Measurements from ENCODE around the gene C1orf141.
A peak's percentile ranks its signal among the peaks of the same experiment; 100 is the strongest.
"Not testable (repeated sequence)": the region's sequence is repeated elsewhere in the genome, so short reads cannot be mapped to it uniquely, and the experiment has no call there.

The C1orf141 gene

GRCh38 chr1:67089685-67090208 is 45.0 kb downstream of the C1orf141 start:
- DNase-seq (ENCODE audit: low read depth in 2 of 2, low spot score in 1 of 2): no peak

- DNase-seq (ENCODE audit: low read depth in 2 of 2, low spot score in 1 of 2): no peak
These were observed 46.3 kb downstream of the C1orf141 start for GRCh38 chr1:67088440-67088839.

GRCh38 chr1:67085326-67085725 is 49.4 kb downstream of the C1orf141 start:
- DNase-seq (ENCODE audit: low read depth in 2 of 2, low spot score in 1 of 2): no peak

GRCh38 chr1:67084765-67085318 is 49.9 kb downstream of the C1orf141 start:
- no peak for DNase-seq (ENCODE audit: low read depth in 2 of 2, low spot score in 1 of 2)

GRCh38 chr1:67078291-67078690 is 56.5 kb downstream of the C1orf141 start:
- DNase-seq (ENCODE audit: low read depth in 2 of 2, low spot score in 1 of 2): no peak

- DNase-seq (ENCODE audit: low read depth in 2 of 2, low spot score in 1 of 2): no peak
These were observed 57.2 kb downstream of the C1orf141 start for GRCh38 chr1:67077593-67077992.

GRCh38 chr1:67072749-67073148 is 62.0 kb downstream of the C1orf141 start:
- no peak for DNase-seq (ENCODE audit: low read depth in 2 of 2, low spot score in 1 of 2)

GRCh38 chr1:67067655-67068054 is 67.1 kb downstream of the C1orf141 start:
- DNase-seq (ENCODE audit: low read depth in 2 of 2, low spot score in 1 of 2): not testable (repeated sequence)

- no peak for DNase-seq (ENCODE audit: low read depth in 2 of 2, low spot score in 1 of 2)
These were observed 72.4 kb downstream of the C1orf141 start for GRCh38 chr1:67062412-67062811.

- DNase-seq (ENCODE audit: low read depth in 2 of 2, low spot score in 1 of 2): no peak
These were observed 73.5 kb downstream of the C1orf141 start for GRCh38 chr1:67061266-67061665.

GRCh38 chr1:67060811-67061218 is 74.0 kb downstream of the C1orf141 start:
- DNase-seq (ENCODE audit: low read depth in 2 of 2, low spot score in 1 of 2): no peak

- DNase-seq (ENCODE audit: low read depth in 2 of 2, low spot score in 1 of 2): no peak
These were observed 75.4 kb downstream of the C1orf141 start for GRCh38 chr1:67059346-67059745.

- DNase-seq (ENCODE audit: low read depth in 2 of 2, low spot score in 1 of 2): no peak
These were observed 76.0 kb downstream of the C1orf141 start for GRCh38 chr1:67058761-67059160.

GRCh38 chr1:67058242-67058641 is 76.5 kb downstream of the C1orf141 start:
- DNase-seq (ENCODE audit: low read depth in 2 of 2, low spot score in 1 of 2): no peak

- peak; percentile 44 to 59 for DNase-seq (ENCODE audit: low read depth in 2 of 2, low spot score in 1 of 2)
These were observed 80.7 kb downstream of the C1orf141 start, which contains the start of gene SLC35D1 for GRCh38 chr1:67053785-67054772. SLC35D1 (minus strand) TSS chr1:67054148; CDS start chr1:67054013, 135 bp downstream.

GRCh38 chr1:67053535-67053784 is 81.3 kb downstream of the C1orf141 start:
- peak in 1 of 2 donors; percentile 8 for DNase-seq (ENCODE audit: low read depth in 2 of 2, low spot score in 1 of 2)

- peak in 1 of 2 donors; percentile 1 for DNase-seq (ENCODE audit: low read depth in 2 of 2, low spot score in 1 of 2)
These were observed 81.8 kb downstream of the C1orf141 start for GRCh38 chr1:67052741-67053534.

- no peak for DNase-seq (ENCODE audit: low read depth in 2 of 2, low spot score in 1 of 2)
These were observed 83.6 kb downstream of the C1orf141 start for GRCh38 chr1:67051196-67051595.

- DNase-seq (ENCODE audit: low read depth in 2 of 2, low spot score in 1 of 2): no peak
These were observed 90.0 kb downstream of the C1orf141 start for GRCh38 chr1:67044631-67045270.

GRCh38 chr1:67043366-67043765 is 91.4 kb downstream of the C1orf141 start:
- no peak for DNase-seq (ENCODE audit: low read depth in 2 of 2, low spot score in 1 of 2)

All from stimulated activated CD8-positive, alpha-beta memory T cell treated with anti-CD3 and anti-CD28 coated beads, Interleukin-4, amount 100 ng/mL, for 1 hour (primary cell).